H1 (cell line): Measurements from ENCODE around the gene SPEN. TPM values are rescaled to one million over a fixed set of nuclear protein-coding genes. Genes with fewer than 3 reads are reported as not detected.

Experiments used
- KDM5A ChIP-seq: fragments of 200-600 bp; IDR thresholded peaks from 2 replicates; pipeline ENCODE4 v1.7.1; 2012; ENCODE audit warnings: mild to moderate bottlenecking, low read length, inconsistent platforms, mixed read lengths
- polyA plus RNA-seq, 7 experiments: library from polyadenylated mRNA; depleted of rRNA in 3 of 7; stranded (reverse) in 5 of 7; unstranded in 2 of 7; fragments of >200 nt in 5 of 7; fragments of 200-250 nt in 2 of 7; gene quantifications; 1 replicate in 5 of 7; 2 replicates in 1 of 7; 4 replicates in 1 of 7; pipeline versions ENCODE4 v1.2.1 to v1.2.3, GENCODE V29; 2011 to 2013; ENCODE audit warnings: missing spikeins in 2 of 7, mixed read lengths in 2 of 7
- total RNA-seq: library from RNA; stranded (reverse); fragmentation: NEBNext Ultra II Directional; extraction: Animal tissue kit (Norgen Biotek cat#: 25700); gene quantifications from 2 replicates; pipeline ENCODE4 v1.2.1, GENCODE V29; 2021

Gene SPEN
- total and polyA plus RNA-seq, 2 of the 8 experiments (the other 6 are each of a cell fraction or from before 2014, with no cell fraction given), result 12.5 to 52.1 TPM

DNA sequence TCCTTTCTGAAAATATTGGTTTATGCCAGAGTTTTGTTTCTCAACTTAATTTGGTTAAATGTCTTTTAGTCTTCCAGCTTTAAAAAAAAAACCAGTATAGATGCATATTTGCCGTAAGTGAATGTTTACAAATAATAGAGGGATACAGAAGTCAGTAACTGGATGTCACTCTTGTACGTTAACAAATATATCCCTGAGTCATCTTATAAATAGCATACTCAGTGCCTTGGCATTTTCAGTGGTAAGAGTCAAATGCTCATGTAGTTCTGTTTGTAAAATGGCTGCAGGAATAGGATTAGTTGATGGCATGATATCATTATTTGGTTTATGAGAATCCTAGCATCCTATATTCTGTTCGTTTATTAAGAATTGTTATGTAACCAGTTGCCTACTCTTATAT is 55.4 kb downstream of the SPEN start (continued):
- no peak for TF ChIP-seq KDM5A
